ENCODE results near the gene RNF17.
"Not testable (repeated sequence)": the region's sequence is repeated elsewhere in the genome, so short reads cannot be mapped to it uniquely, and the experiment has no call there.

The RNF17 gene

DNA sequence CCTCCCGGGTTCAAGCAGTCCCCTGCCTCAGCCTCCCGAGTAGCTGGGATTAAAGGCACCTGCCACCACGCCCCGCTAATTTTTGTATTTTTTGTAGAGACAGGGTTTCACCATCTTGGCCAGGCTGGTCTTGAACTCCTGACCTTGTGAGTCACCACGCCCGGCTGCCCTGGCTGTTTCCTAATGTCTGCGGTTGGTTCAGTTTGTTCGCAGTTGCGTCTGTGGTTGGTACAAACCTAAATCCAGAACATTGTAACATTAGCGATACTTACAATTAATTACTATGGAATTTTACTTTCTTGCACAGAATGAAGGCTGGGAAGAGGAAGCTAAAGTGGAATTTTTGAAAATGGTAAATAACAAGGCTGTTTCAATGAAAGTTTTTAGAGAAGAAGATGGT, 38.1 kb downstream of the RNF17 start:
- CTCF ChIA-PET = no interaction called here
- H3K4me3 ChIP-seq (ENCODE audit: low read depth, low read length) = no peak overlapping the region
- no peak for DNase-seq (ENCODE audit: low read depth, low spot score)
- POLR2A ChIA-PET = no interaction called here
- TF ChIP-seq, protein P1, sequence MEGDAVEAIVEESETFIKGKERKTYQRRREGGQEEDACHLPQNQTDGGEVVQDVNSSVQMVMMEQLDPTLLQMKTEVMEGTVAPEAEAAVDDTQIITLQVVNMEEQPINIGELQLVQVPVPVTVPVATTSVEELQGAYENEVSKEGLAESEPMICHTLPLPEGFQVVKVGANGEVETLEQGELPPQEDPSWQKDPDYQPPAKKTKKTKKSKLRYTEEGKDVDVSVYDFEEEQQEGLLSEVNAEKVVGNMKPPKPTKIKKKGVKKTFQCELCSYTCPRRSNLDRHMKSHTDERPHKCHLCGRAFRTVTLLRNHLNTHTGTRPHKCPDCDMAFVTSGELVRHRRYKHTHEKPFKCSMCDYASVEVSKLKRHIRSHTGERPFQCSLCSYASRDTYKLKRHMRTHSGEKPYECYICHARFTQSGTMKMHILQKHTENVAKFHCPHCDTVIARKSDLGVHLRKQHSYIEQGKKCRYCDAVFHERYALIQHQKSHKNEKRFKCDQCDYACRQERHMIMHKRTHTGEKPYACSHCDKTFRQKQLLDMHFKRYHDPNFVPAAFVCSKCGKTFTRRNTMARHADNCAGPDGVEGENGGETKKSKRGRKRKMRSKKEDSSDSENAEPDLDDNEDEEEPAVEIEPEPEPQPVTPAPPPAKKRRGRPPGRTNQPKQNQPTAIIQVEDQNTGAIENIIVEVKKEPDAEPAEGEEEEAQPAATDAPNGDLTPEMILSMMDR (IDR thresholded peaks at IDR 0.05; ENCODE audit: insufficient read depth, low read length, missing control alignments) = no peak

DNA sequence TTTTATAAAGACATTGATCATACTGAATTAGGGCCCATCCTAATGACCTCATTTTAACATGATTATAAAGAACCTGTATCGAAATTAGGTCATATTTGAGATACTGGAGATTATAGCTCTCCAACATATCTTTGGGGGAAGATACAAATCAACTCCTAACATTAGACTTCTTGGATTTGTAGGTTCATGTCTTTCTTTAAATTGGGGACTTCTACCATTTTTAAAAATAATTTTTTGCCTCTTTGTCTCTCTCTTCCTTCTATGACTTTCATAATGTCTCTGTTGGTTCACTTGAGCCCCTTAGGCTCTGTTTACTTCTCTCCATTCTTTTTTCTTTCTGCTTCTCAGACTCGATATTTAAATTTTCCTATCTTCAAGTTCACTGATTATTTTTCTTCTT, 57.2 kb downstream of the RNF17 start:
- TF ChIP-seq, protein P1 (IDR thresholded peaks at IDR 0.05; ENCODE audit: insufficient read depth, low read length, missing control alignments) = no peak
- CTCF ChIA-PET = no interaction called here
- POLR2A ChIA-PET = no interaction called here
- no peak for DNase-seq (ENCODE audit: low read depth, low spot score)
- no peak overlapping the region for H3K4me3 ChIP-seq (ENCODE audit: low read depth, low read length)

DNA sequence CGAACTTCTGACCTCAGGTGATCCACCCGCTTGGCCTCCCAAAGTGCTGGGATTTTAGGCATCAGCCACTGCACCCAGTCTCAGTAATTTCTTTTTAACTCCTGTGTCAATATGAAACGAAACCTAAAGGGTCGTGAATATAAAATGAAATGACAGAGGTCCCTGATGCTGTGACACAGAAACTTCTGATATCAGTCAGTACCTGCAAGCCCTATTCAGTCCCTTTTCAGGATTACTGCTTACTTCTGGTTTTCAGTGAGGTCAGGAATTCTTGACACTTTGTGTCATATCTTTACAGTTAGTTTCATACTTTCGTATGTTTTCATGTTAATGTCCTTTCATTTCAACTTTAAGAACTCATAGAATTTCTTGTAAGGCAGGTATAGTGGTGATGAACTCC, 58.7 kb downstream of the RNF17 start:
- DNase-seq (ENCODE audit: low read depth, low spot score) = no peak
- TF ChIP-seq, protein P1 (IDR thresholded peaks at IDR 0.05; ENCODE audit: insufficient read depth, low read length, missing control alignments) = no peak
- CTCF ChIA-PET = no interaction called here
- POLR2A ChIA-PET = no interaction called here
- no peak overlapping the region for H3K4me3 ChIP-seq (ENCODE audit: low read depth, low read length)

DNA sequence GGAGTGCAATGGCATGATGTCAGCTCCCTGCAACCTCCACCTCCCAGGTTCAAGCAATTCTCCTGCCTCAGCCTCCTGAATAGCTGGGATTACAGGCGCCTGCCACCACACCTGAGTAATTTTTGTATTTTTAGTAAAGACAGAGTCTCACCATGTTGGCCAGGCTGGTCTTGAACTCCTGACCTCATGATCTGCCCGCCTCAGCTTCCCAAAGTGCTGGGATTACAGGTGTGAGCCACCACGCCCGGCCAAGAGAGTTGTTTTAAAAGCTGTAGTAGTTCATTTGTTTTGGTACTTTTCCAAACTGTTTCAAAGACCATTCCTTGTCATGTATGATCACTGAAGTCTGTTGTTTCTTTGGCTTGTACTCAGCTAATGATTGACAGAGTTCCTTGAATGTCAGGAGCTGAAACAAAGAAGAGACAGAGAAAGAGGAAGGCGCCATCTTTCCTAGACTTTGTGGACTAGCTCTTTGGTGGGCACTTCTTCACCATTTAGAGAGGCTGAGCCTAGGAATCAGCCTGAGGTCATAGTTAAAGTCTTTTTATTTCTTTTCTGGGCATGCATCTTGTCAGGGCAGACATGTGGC, 59.2 kb downstream of the RNF17 start:
- POLR2A ChIA-PET; DNase-seq (ENCODE audit: low read depth, low spot score); H3K4me3 ChIP-seq (ENCODE audit: low read depth, low read length); CTCF ChIA-PET: not testable (repeated sequence)

DNA sequence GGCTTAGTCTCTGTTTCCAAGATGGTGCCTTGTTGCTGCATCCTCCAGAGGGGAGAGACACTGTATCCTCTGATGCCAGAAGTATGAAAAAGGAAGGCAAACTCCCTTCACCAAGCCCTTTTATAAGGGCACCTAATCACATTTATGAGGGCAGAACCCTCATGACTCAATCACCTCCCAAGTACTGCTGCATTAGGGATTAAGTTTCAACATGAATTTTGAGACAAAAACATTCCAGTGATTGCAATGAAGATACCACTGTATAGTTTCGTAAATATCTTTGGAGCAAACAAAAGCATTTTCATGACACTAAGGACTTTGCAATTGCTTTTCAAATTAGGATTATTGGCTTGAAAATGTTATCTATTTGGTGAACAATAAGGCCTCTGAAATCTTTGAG, 63.8 kb downstream of the RNF17 start:
- no peak overlapping the region for H3K4me3 ChIP-seq (ENCODE audit: low read depth, low read length)
- CTCF ChIA-PET = no interaction called here
- TF ChIP-seq, protein P1 (IDR thresholded peaks at IDR 0.05; ENCODE audit: insufficient read depth, low read length, missing control alignments) = no peak
- POLR2A ChIA-PET = no interaction called here
- DNase-seq (ENCODE audit: low read depth, low spot score) = no peak

DNA sequence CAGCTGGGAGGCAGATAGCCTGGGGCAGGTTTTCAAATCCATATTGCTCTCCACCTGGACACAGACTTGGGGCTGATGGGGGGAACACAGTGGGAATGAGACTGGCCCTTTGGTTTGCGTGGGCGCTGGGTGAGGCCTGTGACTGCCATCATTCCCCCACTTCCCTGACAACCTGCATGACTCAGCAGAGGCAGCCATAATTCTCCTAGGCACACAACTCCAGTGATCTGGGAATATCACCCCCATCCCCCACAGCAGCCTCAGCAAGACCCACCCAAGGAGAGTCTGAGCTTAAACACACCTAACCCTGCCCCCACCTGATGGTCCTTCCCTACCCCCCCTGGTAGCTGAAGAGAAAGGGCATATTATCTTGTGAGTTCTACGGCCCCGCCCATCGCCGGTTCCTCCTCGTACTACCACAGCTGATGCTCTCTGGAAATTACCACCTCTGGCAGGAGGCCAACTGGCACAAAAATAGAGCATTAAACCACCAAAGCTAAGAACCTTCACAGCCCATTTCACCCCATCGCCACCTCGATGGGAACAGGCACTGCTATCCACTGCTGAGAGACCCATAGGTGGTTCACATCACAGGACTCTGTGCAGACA, 71.0 kb downstream of the RNF17 start:
- CTCF ChIA-PET = no interaction called here
- H3K4me3 ChIP-seq (ENCODE audit: low read depth, low read length) = no peak overlapping the region
- DNase-seq (ENCODE audit: low read depth, low spot score) = no peak
- TF ChIP-seq, protein P1 (IDR thresholded peaks at IDR 0.05; ENCODE audit: insufficient read depth, low read length, missing control alignments) = no peak
- POLR2A ChIA-PET = no interaction called here

DNA sequence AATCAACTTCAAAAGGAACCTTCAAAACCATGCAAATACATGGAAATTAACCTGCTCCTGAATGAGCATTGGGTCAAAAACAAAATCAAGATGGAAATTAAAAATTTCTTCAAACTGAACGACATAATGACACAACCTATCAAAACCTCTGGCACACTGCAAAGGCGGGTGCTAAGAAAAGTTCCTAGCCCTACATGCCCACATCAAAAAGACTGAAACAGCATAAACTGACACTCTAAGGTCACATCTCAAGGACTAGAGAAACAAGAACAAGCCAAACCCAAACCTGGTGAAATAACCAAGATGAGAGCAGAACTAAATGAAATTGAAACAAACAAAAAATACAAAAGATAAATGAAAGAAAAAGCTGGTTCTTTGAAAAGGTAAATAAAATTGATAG, 73.6 kb downstream of the RNF17 start:
- POLR2A ChIA-PET; DNase-seq (ENCODE audit: low read depth, low spot score); CTCF ChIA-PET: not testable (repeated sequence)

More for the DNA sequence above, 73.6 kb downstream of the RNF17 start:
- H3K4me3 ChIP-seq (ENCODE audit: low read depth, low read length) = not testable (repeated sequence)
